Esophagus squamous epithelium (tissue), 5 donors: Measurements from ENCODE around the gene MYOZ2. TPM values are rescaled to one million over a fixed set of nuclear protein-coding genes. Genes with fewer than 3 reads are reported as not detected.
A peak's percentile ranks its signal among the peaks of the same experiment; 100 is the strongest.

ENCODE experiments used
- DNase-seq: peaks from one replicate; lab custom pipeline; 2025; lab: John Stamatoyannopoulos, UW
- H3K27ac ChIP-seq, 4 donors: fragments of 200-600 bp; sonication (generic); one replicate each; pipeline ENCODE4 v1.5.1; 2016 to 2019; ENCODE audit warnings: mild to moderate bottlenecking in 1 of 4
- H3K27me3 ChIP-seq, 4 donors: fragments of 200-600 bp; sonication (generic); 1 replicate in 3 of 4; 2 replicates in 1 of 4; pipeline versions ENCODE4 v1.5.1 to v1.6.0; 2017 to 2021; ENCODE audit warnings: antibody characterized with exemption in 1 of 4
- H3K36me3 ChIP-seq, 3 donors: fragments of 200-600 bp; sonication (generic); one replicate each; pipeline ENCODE4 v1.5.1; 2016 to 2019
- H3K4me1 ChIP-seq, 3 donors: fragments of 200-600 bp; sonication (generic); one replicate each; pipeline ENCODE4 v1.5.1; 2017 to 2019
- H3K4me3 ChIP-seq, 4 donors: fragments of 200-600 bp; sonication (generic); 1 replicate in 3 of 4; 2 replicates in 1 of 4; pipeline ENCODE4 v1.5.1; 2016 to 2019; ENCODE audit warnings: mild to moderate bottlenecking in 2 of 4, moderate library complexity in 1 of 4
- H3K9me3 ChIP-seq, 3 donors: fragments of 200-600 bp; sonication (generic); one replicate each; pipeline ENCODE4 v1.5.1; 2016 to 2019
- CTCF ChIP-seq, 6 experiments: fragments of 450-650 bp in 4 of 6; fragments of 200-600 bp in 2 of 6; sonication (generic) in 2 of 6; IDR thresholded peaks; one replicate each; pipeline ENCODE4 v1.5.1; 2016 to 2019; ENCODE audit warnings: antibody characterized with exemption in 6 of 6, mild to moderate bottlenecking in 4 of 6, moderate library complexity in 4 of 6
- POLR2A ChIP-seq, 4 donors: fragments of 450-650 bp; IDR thresholded peaks; one replicate each; pipeline ENCODE4 v1.6.1; 2017; ENCODE audit warnings: antibody characterized with exemption in 4 of 4, mild to moderate bottlenecking in 4 of 4, moderate library complexity in 3 of 4
- WGBS, 2 donors: methylation state at CpG; one replicate each; pipeline ENCODE4 v1.1.5; 2018; 5-methylcytosine and 5-hydroxymethylcytosine counted together
- intact Hi-C: fragments of 100-400 bp; cut with DNase I; formaldehyde crosslinking; loops from one replicate; pipeline ENCODE4 v1.15.0; 2022
- total RNA-seq, 4 donors: library from RNA; depleted of rRNA; stranded (reverse); fragments of >200 nt; gene quantifications; one replicate each; pipeline ENCODE4 v1.1.0, GENCODE V29; 2016
- donor health status: DM: yes; HTN: yes; CAD: no.

Gene MYOZ2
- total RNA-seq, 4 donors from 2014 or later: not detected

GRCh38 chr4:119211867-119212233 is 76.2 kb downstream of the MYOZ2 start:
- peaks cover 0 to 6% (median 0%) of the 10 kb centered on the region in 3 donors for H3K36me3 ChIP-seq
- 0% methylated on average over 12 of the region's 12 CpGs for WGBS, 2 donors
- no peaks in the 10 kb centered on the region for H3K27me3 ChIP-seq
- H3K4me3 ChIP-seq: peak overlapping the region; percentile 61 to 91 (median 74)
- TF ChIP-seq POLR2A (IDR thresholded peaks at IDR 0.05) (no peak), CTCF (IDR thresholded peaks at IDR 0.05) (peak in 1 of 6 experiments; percentile 16)
- intact Hi-C loops: loop anchor here (10.0 kb wide), 1 partner anchor 167 kb away; no protein-coding TSS in a partner anchor
- H3K27ac ChIP-seq: peak overlapping the region; percentile 95 to 99 (median 98)
- H3K4me1 ChIP-seq: peaks cover 9 to 43% (median 10%) of the 10 kb centered on the region in 3 donors
- H3K9me3 ChIP-seq: no peaks in the 10 kb centered on the region
- no peak for DNase-seq

GRCh38 chr4:119212234-119212963 is 76.8 kb downstream of the MYOZ2 start, which contains the start of gene USP53:
Gene USP53, plus strand, starts transcription at chr4:119212713. Its CDS starts 27,047 bp downstream, at chr4:119239760.
- Histone ChIP-seq H3K4me1 (peaks cover 9 to 44% (median 12%) of the 10 kb centered on the region in 3 donors), H3K9me3 (no peaks in the 10 kb centered on the region), H3K36me3 (peaks cover 0 to 11% (median 0%) of the 10 kb centered on the region in 3 donors), H3K27me3 (no peaks in the 10 kb centered on the region), H3K4me3 (peak within 1 kb of the TSS; percentile 61 to 91 (median 74)), H3K27ac (peak within 1 kb of the TSS; percentile 95 to 99 (median 98))
- TF ChIP-seq CTCF (IDR thresholded peaks at IDR 0.05): peak in 2 of 6 experiments; percentile 17 to 62
- peak in 3 of 4 donors; percentile 84 to 97 (median 97) for TF ChIP-seq POLR2A (IDR thresholded peaks at IDR 0.05)
- intact Hi-C loops: loop anchor here (10.0 kb wide), 1 partner anchor 168 kb away; no protein-coding TSS in a partner anchor
- WGBS, 2 donors: 0% methylated on average over 9 to 16 of the region's 55 CpGs
- peak; percentile 82 for DNase-seq

DNA sequence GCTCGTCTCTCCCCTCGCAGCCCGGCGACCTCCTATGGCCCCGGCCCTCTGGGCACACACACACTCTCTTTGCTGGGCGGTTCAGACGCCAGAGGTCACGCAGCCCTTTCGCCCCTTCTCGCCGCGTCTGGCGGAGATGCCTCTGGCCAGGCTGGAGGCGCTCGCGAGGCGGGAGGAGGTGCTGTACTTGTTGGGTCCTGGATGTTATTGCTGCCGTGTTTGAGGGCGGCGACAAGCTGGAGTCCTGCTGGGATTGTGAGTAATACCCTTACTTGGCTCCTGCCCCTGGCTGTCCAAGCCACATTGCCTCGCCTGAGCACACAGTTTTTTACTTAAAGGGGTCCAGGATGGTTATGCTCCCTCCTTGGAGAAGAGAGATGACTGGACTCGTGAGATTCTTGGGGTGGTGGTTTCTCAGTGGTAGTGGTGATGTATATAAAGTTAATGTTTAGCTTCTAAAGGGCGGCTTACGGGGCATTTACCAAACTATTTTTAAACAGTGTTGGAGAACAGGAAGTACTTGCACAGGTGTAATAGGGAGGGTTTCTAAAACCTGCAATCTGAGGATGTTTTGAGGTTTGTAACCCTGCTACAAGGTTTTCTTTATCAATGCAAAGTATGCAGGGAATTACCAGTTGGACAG is 77.5 kb downstream of the MYOZ2 start:
- Histone ChIP-seq H3K4me3 (peak overlapping the region; percentile 61 to 91 (median 74)), H3K36me3 (peaks cover 0 to 18% (median 0%) of the 10 kb centered on the region in 3 donors), H3K9me3 (no peaks in the 10 kb centered on the region), H3K27ac (peak overlapping the region; percentile 95 to 99 (median 98)), H3K4me1 (peaks cover 9 to 49% (median 12%) of the 10 kb centered on the region in 3 donors), H3K27me3 (no peaks in the 10 kb centered on the region)
- no peak for TF ChIP-seq POLR2A (IDR thresholded peaks at IDR 0.05)
- TF ChIP-seq CTCF (IDR thresholded peaks at IDR 0.05): peak in 1 of 6 experiments; percentile 9
- intact Hi-C loops: loop anchor here (10.0 kb wide), 1 partner anchor 168 kb away; no protein-coding TSS in a partner anchor
- DNase-seq: peak; percentile 39
- 0 to 2% methylated on average over 4 to 18 of the region's 24 CpGs for WGBS, 2 donors

DNA sequence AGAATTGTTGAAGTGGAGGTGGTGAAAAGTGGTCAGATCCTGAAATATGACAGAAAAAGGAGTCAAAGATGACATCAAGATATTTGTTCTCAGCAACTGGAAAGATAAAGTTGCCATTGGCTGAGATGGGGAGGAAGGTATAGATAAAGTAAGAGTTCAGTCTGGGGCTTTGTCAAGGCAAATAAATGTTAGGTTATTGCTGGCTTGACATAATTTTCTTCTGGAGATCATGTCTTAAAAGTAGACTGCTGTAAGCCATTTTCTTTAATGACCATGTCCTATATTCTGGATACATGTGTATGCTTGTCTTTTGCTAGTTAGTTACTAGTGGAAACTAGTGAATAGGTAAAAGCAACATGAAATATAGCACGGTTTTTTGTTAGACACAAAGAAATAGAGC is 82.5 kb downstream of the MYOZ2 start:
- no peaks in the 10 kb centered on the region for H3K9me3 ChIP-seq
- TF ChIP-seq CTCF (IDR thresholded peaks at IDR 0.05) (no peak), POLR2A (IDR thresholded peaks at IDR 0.05) (no peak)
- no peak overlapping the region for H3K27ac ChIP-seq
- WGBS, 2 donors: 85% methylated on average over 1 of the region's 1 CpG
- DNase-seq: no peak
- intact Hi-C loops: loop anchor here (10.0 kb wide), 1 partner anchor 173 kb away; no protein-coding TSS in a partner anchor
- no peaks in the 10 kb centered on the region for H3K27me3 ChIP-seq
- peaks cover 0 to 67% (median 6%) of the 10 kb centered on the region in 3 donors for H3K36me3 ChIP-seq
- H3K4me1 ChIP-seq: peaks cover 5 to 34% (median 6%) of the 10 kb centered on the region in 3 donors
- H3K4me3 ChIP-seq: no peak overlapping the region
